ENCODE measurements around the gene SLC45A1. TPM values are rescaled to one million over a fixed set of nuclear protein-coding genes. Genes with fewer than 3 reads are reported as not detected.

SLC45A1 gene
- total RNA-seq, 4 donors from 2014 or later, result 5.8 to 9.8 (median 6.7) TPM

DNA sequence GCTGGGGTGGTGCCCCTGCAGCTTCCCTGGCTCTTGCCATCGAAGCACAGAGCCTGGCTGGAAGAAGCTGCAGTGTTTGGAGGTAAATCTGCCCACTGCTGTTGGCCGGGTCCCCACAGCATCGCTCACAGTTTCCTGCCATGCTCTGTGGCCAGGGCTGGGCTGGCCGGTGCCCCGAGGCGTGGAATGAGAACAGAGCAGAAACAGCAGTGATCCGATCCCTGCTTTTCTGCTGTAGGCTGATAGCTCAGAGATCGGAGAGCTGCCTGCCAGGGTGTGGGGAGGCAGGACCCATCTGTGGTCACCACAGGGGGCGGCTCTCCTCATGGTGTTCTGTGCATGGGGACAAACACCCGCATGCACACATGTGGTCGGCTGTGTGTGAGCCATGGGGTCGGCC lies 11.5 kb downstream of the SLC45A1 start:
- H3K9me3 ChIP-seq, result no peaks in the 10 kb centered on the region
- H3K36me3 ChIP-seq, result peaks cover 0 to 84% of the 10 kb centered on the region in 2 donors
- no CpG with 5 or more reads among the region's 12 CpGs for WGBS, 2 donors (ENCODE audit: low coverage in 1 of 2)
- no peak for ATAC-seq
- no peaks in the 10 kb centered on the region for H3K27me3 ChIP-seq
- no peak overlapping the region for H3K4me3 ChIP-seq
- TF ChIP-seq POLR2AphosphoS5 (IDR thresholded peaks at IDR 0.05), result no peak
- TF ChIP-seq, protein P1, sequence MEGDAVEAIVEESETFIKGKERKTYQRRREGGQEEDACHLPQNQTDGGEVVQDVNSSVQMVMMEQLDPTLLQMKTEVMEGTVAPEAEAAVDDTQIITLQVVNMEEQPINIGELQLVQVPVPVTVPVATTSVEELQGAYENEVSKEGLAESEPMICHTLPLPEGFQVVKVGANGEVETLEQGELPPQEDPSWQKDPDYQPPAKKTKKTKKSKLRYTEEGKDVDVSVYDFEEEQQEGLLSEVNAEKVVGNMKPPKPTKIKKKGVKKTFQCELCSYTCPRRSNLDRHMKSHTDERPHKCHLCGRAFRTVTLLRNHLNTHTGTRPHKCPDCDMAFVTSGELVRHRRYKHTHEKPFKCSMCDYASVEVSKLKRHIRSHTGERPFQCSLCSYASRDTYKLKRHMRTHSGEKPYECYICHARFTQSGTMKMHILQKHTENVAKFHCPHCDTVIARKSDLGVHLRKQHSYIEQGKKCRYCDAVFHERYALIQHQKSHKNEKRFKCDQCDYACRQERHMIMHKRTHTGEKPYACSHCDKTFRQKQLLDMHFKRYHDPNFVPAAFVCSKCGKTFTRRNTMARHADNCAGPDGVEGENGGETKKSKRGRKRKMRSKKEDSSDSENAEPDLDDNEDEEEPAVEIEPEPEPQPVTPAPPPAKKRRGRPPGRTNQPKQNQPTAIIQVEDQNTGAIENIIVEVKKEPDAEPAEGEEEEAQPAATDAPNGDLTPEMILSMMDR (IDR thresholded peaks at IDR 0.05), result no peak
- no peaks in the 10 kb centered on the region for H3K4me1 ChIP-seq
- H3K27ac ChIP-seq, result no peak overlapping the region

DNA sequence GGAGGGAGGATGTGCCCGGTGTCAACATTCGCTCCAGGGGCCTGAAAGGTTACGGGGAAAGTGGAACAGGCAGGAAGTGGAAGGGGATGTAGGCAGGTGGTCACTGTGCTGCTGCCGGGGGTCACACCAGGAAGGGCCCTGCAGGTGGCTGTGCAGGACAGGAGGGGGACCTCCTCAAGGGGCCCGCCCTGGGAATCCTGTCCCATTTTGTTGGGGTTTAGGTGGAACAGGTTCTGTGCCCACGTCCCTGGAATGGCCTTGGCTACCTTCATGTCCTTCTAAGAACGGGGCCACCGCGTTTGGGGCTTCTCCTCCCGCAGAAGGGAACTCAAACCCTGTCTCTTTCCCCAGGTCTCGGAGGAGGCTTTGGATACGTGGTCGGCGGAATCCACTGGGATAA lies 11.9 kb downstream of the SLC45A1 start:
- no peak for TF ChIP-seq POLR2A (IDR thresholded peaks at IDR 0.05)
- TF ChIP-seq, protein P1 (IDR thresholded peaks at IDR 0.05), result no peak
- TF ChIP-seq EP300 (IDR thresholded peaks at IDR 0.05), result no peak
- TF ChIP-seq POLR2AphosphoS5 (IDR thresholded peaks at IDR 0.05), result no peak

DNA sequence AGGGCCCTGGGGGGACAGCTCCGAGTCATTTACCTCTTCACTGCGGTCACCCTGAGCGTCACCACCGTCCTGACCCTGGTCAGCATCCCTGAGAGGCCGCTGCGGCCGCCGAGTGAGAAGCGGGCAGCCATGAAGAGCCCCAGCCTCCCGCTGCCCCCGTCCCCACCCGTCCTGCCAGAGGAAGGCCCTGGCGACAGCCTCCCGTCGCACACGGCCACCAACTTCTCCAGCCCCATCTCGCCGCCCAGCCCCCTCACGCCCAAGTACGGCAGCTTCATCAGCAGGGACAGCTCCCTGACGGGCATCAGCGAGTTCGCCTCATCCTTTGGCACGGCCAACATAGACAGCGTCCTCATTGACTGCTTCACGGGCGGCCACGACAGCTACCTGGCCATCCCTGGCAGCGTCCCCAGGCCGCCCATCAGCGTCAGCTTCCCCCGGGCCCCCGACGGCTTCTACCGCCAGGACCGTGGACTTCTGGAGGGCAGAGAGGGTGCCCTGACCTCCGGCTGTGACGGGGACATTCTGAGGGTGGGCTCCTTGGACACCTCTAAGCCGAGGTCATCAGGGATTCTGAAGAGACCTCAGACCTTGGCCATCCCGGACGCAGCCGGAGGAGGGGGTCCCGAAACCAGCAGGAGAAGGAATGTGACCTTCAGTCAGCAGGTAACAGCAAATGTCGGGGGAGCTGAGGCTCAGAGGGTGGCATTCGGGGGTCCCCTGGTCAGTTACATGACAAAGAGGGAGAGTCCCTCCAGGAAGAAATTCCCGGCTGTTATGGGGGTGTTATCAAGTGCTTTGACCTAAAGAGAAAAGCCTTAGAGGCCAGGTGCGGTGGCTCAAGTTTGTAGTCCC lies 12.6 kb downstream of the SLC45A1 start:
- 95 to 100% methylated on average over 4 to 10 of the region's 47 CpGs for WGBS, 2 donors (ENCODE audit: low coverage in 1 of 2)
- no peak for ATAC-seq
- no peak overlapping the region for H3K4me3 ChIP-seq
- no peaks in the 10 kb centered on the region for H3K4me1 ChIP-seq
- TF ChIP-seq POLR2AphosphoS5 (IDR thresholded peaks at IDR 0.05), result no peak
- TF ChIP-seq, protein P1 (IDR thresholded peaks at IDR 0.05), result no peak
- no peak for TF ChIP-seq POLR2A (IDR thresholded peaks at IDR 0.05)
- TF ChIP-seq EP300 (IDR thresholded peaks at IDR 0.05), result no peak
- no peak overlapping the region for H3K27ac ChIP-seq
- H3K27me3 ChIP-seq, result no peaks in the 10 kb centered on the region
- peaks cover 0 to 84% of the 10 kb centered on the region in 2 donors for H3K36me3 ChIP-seq
- no peaks in the 10 kb centered on the region for H3K9me3 ChIP-seq

More for the DNA sequence above, 11.9 kb downstream of the SLC45A1 start:
- no peaks in the 10 kb centered on the region for H3K9me3 ChIP-seq
- peaks cover 0 to 84% of the 10 kb centered on the region in 2 donors for H3K36me3 ChIP-seq
- H3K27ac ChIP-seq, result no peak overlapping the region
- H3K4me3 ChIP-seq, result no peak overlapping the region
- no peaks in the 10 kb centered on the region for H3K4me1 ChIP-seq
- 80 to 100% methylated on average over 1 to 2 of the region's 14 CpGs for WGBS, 2 donors (ENCODE audit: low coverage in 1 of 2)
- no peak for ATAC-seq
- no peaks in the 10 kb centered on the region for H3K27me3 ChIP-seq

DNA sequence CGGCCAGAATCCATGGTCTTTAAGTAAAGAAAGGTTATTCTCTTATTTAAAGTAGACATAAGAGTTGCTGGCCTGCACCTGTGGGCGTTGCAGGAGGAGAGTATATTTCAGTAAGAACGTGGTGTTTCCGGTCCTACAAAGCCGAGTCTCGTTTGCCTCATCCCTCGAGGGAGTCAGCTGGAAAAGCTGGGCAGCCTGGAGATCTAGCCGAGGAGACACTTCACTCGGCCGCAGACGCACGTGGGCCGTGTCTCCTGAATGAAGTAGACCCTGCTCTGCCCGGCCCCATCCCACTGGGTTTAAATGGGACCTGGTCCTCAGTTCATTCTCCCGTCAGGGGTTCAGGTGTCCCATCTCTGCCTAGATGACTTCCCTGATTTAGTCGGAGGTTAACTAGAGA lies 14.9 kb downstream of the SLC45A1 start:
- no peak overlapping the region for H3K27ac ChIP-seq
- H3K4me3 ChIP-seq, result no peak overlapping the region
- TF ChIP-seq, protein P1 (IDR thresholded peaks at IDR 0.05), result no peak
- ATAC-seq, result no peak
- H3K36me3 ChIP-seq, result peaks cover 0 to 83% of the 10 kb centered on the region in 2 donors
- 93 to 100% methylated on average over 2 to 14 of the region's 16 CpGs for whole genome bisulfite sequencing, 2 donors (ENCODE audit: low coverage in 1 of 2)
- H3K9me3 ChIP-seq, result no peaks in the 10 kb centered on the region
- H3K4me1 ChIP-seq, result no peaks in the 10 kb centered on the region
- no peaks in the 10 kb centered on the region for H3K27me3 ChIP-seq

Measured in gastroesophageal sphincter (tissue), 4 donors.